Measurements from ENCODE around the gene MYRF. TPM values are rescaled to one million over a fixed set of nuclear protein-coding genes. Genes with fewer than 3 reads are reported as not detected.

The MYRF gene
- total and polyA plus RNA-seq, 2 of the 13 experiments (the other 11 are each of a cell fraction or from before 2014, with no cell fraction given) = 10.2 to 25.9 TPM

- TF ChIP-seq BORCS8-MEF2B (CRISPR knock-in tag; IDR thresholded peaks at IDR 0.05) (peak; percentile 66), ZSCAN31 (CRISPR knock-in tag; IDR thresholded peaks at IDR 0.05; ENCODE audit: low read depth) (no peak), IRX3 (CRISPR knock-in tag; IDR thresholded peaks at IDR 0.05; ENCODE audit: borderline replicate concordance, low read depth) (no peak), SP1 (IDR thresholded peaks at IDR 0.05) (no peak), SP1 (CRISPR knock-in tag; IDR thresholded peaks at IDR 0.05) (peak; percentile 50), ZNF644 (CRISPR knock-in tag; IDR thresholded peaks at IDR 0.05; ENCODE audit: low read depth) (no peak), ZNF878 (CRISPR knock-in tag; IDR thresholded peaks at IDR 0.05) (0 out of 2 replicates have a peak, but pooled peaks have one; percentile 8), CENPT (CRISPR knock-in tag; IDR thresholded peaks at IDR 0.05; ENCODE audit: low read depth) (no peak), ZNF207 (IDR thresholded peaks at IDR 0.05; ENCODE audit: borderline replicate concordance) (peak; percentile 71; the same call in 1 of the 2 replicates), KLF13 (CRISPR knock-in tag; IDR thresholded peaks at IDR 0.05) (no peak; the same call in 1 of the 2 replicates), SPEN (CRISPR knock-in tag; IDR thresholded peaks at IDR 0.05; ENCODE audit: low read depth) (peak; percentile 91), YEATS2 (CRISPR knock-in tag; IDR thresholded peaks at IDR 0.05; ENCODE audit: borderline replicate concordance) (peak; percentile 94), CEBPG (CRISPR knock-in tag; IDR thresholded peaks at IDR 0.05) (no peak), PHF21A (CRISPR knock-in tag; IDR thresholded peaks at IDR 0.05) (0 out of 2 replicates have a peak, but pooled peaks have one; percentile 2), ZNF414 (CRISPR knock-in tag; IDR thresholded peaks at IDR 0.05) (no peak), ZNF280B (CRISPR knock-in tag; IDR thresholded peaks at IDR 0.05; ENCODE audit: borderline replicate concordance) (no peak), ISL2 (CRISPR knock-in tag; IDR thresholded peaks at IDR 0.05) (peak; percentile 63; the same call in 1 of the 2 replicates), IKZF5 (CRISPR knock-in tag; IDR thresholded peaks at IDR 0.05) (peak; percentile 74; the same call in 1 of the 2 replicates), HOXD1 (CRISPR knock-in tag; IDR thresholded peaks at IDR 0.05) (peak; percentile 31; the same call in 1 of the 2 replicates), SRY (CRISPR knock-in tag; IDR thresholded peaks at IDR 0.05) (no peak), SKI (IDR thresholded peaks at IDR 0.05; ENCODE audit: partially characterized antibody) (no peak), PLRG1 (conservative IDR thresholded peaks at IDR 0.05) (no peak), ONECUT2 (CRISPR knock-in tag; IDR thresholded peaks at IDR 0.05) (no peak), ATF4 (CRISPR knock-in tag; IDR thresholded peaks at IDR 0.05) (no peak), ZNF839 (CRISPR knock-in tag; IDR thresholded peaks at IDR 0.05; ENCODE audit: borderline replicate concordance) (peak; percentile 64; the same call in 1 of the 2 replicates), POLR2AphosphoS5 (IDR thresholded peaks at IDR 0.05; ENCODE audit: low read depth, low read length) (peak; percentile 86)
Observed at GRCh38 chr11:61792310-61793082, 40.1 kb downstream of the MYRF start, which contains the start of the genes FEN1 and TMEM258 (continued).

All from HepG2 (cell line).